GM19023 (cell line): ENCODE results near the gene TSHZ2.
"Not testable (repeated sequence)": the region's sequence is repeated elsewhere in the genome, so short reads cannot be mapped to it uniquely, and the experiment has no call there.

ENCODE experiments used
- ATAC-seq: cut with Tn5 transposase; IDR thresholded peaks from one replicate; pipeline ENCODE4 v1.9.1; 2021; ENCODE audit warnings: mild to moderate bottlenecking, moderate library complexity; ENCODE audit not compliant: unreplicated experiment

TSHZ2 gene

DNA sequence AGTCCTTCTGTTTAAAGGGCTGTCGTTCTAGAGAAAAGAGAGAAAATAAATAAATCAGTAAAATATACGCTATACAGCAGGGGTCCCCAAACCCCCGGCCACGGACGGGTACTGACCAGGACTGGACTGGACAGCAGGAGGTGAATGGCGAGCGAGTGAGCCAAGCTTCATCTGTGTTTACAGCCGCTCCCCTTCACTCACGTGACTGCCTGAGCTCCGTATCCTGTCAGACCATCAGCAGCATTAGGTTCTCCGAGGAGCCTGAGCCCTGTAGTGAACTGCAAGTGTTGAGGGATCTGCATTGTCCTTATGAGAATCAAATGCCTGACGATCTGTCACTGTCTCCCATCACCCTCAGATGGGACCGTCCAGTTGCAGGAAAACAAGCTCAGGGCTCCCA is 545.0 kb downstream of the TSHZ2 start:
- no peak for ATAC-seq

DNA sequence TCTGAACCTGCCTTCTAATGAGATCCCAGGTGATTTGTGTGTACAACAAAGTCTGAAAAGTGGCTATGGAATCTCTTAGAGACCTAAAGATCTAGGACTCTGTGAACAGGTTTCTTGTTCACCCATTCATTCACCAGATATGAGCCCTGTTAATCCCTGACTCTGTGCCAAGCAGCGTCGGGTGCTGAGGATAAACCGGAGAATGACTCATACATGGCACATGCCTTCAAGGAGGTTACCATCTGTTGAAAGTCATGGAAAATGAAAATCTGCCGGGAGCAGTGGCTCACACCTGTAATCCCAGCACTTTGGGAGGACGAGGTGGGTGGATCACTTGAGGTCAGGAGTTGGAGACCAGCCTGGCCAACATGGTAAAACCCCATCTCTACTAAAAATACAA is 549.3 kb downstream of the TSHZ2 start:
- ATAC-seq = not testable (repeated sequence)

DNA sequence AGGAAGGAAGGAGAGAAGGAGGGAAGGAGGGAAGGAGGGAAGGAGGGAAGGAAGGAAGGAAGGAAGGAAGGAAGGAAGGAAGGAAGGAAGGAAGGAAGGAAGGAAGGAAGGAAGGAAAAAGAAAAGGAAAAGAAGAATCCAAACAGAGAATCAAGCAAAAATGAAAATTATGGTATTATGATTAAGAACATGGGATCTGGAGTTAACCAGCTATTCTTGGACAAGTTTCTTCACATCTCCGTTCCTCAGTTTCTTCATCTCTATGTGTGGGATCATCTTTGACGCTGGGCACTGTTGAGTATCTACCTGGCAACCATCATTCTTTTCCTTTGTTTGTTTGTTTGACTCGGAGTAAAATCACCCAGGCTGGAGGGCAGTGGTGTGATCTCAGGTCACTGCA is 549.9 kb downstream of the TSHZ2 start:
- ATAC-seq = no peak

DNA sequence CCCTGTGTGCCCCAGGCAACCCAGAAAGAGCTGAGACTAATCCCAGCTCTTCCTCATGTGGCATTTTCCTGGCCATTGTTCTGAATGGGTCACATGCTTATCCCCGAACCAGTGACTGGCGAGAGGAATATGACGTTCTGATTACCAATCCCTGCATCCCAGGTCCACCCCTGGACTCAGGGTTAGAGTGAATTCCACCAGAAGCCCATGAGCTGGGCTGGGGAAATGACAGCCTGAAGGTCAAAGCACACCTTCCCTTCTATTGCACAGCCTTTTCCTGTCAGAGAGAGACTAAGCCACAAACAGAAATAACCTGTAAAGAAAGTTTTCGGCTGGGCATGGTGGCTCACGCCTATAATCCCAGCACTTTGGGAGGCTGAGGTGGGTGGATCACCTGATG is 550.5 kb downstream of the TSHZ2 start:
- ATAC-seq = no peak

DNA sequence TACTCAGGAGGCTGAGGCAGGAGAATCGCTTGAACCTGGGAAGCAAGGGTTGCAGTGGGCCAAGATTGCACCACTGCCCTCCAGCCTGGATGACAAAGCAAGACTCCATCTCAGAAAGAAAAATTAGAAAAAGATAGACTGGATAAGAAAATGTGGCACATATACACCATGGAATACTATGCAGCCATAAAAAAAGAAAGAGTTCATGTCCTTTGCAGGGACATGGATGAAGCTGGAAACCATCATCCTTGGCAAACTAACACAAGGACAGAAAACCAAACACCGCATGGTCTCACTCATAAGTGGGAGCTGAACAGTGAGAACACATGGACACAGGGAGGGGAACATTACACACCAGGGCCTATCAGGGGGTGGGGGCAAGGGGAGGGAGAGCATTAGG is 551.5 kb downstream of the TSHZ2 start:
- not testable (repeated sequence) for ATAC-seq

DNA sequence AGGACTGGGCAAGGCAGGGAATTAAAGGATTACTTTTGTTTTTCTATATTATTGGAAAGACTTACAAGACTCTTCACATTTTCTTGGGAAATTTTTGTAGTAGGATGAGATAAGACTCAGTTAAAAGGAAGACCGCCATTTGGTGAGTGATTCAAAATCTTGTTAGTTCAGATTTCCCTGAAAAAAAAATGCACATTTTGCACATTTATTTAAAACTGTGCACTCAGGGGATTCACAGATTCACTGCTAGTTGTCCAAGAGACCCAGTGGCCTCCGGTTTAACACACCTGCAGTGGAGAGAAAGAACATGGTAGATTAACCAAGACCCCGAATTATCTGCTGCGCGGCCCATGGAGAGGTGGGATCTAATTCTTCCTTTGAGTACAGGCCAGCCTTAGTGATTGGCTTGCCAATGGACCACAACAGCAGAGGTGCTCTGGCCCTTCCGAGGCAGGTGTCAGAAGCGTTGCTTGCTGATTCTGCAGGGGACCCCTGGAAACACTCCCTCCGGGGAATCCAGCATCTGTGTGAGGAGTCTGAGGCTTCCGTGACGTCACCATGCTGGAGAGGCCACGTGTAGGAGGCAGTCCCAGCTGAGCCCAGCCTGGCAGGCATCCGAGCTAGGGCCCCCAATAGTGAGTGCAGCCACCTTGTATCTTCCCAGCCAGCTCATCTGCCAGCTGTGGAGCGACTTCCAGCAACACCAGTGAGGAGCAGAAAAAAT is 552.6 kb downstream of the TSHZ2 start:
- no peak for ATAC-seq

DNA sequence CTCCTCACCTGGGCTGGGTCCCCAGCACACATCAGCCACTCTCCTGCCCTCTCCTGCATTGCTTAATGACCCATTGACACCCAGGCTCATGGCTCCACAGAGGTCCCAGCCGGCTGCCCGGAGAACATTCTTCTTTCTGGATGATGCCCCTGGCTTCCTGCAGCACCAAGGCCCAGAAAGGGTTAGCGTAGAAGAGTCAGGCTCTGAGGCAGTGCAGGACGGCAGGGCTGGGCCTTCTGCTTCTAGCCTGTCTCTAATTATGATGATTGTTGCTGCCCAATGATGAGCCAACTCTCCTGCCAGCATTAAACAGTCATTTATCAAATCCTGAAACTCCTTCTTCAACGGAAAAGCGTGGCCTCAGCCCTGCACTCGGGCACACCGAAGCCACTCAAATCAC is 555.0 kb downstream of the TSHZ2 start:
- ATAC-seq = no peak

DNA sequence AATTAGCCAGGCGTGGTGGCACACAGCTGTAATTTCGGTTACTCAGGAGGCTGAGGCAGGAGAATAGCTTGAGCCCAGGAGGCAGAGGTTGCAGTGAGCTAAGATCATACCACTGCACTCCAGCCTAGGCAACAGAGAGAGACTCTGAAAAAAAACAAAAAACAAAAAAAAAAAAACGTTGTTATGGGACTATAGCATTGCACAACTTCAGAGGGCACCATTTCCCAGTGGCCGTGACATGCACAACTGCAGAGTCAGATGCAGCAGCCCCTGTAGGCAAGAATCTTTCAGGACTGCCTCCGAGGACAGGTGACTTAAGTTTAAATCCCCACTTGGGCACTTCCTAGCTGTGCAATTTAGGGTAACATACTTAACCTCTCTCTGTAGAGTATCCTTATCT is 557.5 kb downstream of the TSHZ2 start:
- ATAC-seq = no peak

DNA sequence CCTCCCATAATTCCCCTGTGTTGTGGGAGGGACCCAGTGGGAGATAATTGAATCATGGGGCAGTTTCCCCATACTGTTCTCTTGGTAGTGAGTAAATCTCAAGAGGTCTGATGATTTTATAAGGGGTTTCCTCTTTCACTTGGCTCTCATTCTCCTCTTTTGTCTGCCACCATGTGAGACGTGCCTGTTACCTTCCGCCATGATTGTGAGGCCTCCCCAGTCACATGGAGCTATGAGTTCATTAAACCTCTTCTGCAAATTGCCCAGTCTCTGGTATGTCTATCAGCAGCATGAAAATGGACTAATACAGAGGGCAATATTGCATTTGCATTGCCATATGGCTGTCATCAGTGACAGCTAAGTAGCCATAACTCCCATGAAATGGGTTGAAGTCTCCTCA is 558.3 kb downstream of the TSHZ2 start:
- ATAC-seq = no peak

DNA sequence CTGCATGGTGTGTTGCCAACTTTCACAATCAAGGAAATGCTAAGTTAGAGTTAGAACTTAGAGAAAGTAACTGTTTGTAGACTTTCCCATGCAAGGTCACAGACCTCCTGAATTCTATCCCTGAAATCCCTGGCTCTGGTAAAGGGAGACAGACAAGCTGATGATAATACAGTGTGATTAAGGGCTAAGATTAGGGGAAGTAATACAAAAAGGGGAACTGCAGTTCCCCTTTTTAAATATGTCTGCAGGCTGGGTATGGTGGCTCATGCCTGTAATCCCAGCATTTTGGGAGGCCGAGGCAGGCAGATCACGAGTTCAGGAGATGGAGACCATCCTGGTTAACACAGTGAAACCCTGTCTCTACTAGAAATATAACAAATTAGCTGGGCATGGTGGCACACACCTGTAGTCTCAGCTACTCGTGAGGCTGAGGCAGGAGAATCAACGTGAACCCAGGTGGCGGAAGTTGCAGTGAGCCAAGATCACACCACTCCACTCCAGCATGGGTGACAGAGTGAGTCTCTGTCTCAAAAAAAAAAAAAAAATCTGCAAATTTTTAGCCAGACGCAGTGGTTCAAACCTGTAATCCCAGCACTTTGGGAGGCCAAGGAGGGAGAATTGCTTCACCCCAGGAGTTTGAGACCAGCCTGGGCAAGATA is 560.6 kb downstream of the TSHZ2 start:
- ATAC-seq = not testable (repeated sequence)

DNA sequence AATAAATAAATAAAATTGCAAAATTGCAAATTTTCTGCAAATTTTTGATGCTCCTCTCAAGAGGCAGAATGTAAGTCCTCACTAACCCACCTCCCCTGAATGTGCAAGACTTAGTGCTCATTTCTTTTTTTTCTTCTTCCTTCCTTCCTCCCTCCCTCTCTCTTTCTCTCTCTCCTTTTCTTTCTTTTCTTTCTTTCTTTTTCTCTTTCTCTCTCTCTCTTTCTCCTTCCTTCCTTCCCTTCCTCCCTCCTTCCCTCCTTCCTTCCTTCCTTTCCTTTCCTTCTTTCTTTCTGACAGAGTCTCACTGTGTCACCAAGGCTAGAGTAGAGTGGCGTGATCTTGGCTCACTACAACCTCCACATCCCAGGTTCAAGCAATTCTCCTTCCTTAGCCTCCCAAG is 561.3 kb downstream of the TSHZ2 start:
- no peak for ATAC-seq

DNA sequence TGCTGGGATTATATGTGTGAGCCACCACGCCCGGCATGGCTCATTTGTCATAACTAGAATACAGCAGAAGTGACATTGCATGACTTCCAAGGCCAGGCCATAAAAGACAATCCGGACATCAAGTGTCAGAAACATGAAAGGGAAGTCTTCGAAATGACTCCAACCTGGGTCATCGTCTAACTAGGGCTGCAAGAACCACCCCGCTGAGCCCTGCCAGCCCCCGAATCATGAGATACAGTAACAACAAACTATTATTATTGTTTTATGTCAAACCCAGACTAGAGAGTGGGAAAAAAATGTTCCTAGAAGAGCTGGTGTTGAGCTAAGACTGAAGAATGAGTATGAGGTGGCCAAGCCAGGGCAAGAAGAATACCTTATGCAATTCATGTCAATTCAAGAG is 561.9 kb downstream of the TSHZ2 start:
- no peak for ATAC-seq

DNA sequence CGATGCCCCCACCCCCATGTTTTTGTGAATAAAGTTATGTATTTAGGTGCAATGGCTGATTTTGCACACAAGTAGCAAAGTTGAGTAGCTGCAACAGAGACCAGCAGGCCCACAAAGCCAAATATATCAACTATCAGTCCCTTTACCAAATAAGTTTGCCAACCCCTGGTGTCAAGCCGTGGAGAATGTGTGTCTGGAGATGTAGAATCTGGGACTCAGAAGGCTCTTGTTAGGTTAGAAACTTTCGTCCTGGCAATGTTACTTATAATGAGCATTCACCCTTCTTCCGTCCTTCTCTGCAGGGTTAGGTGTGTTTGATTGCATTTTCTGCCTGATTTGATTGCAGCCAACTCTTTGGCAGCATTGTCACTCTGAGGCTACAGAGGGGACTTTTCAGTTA is 563.7 kb downstream of the TSHZ2 start:
- no peak for ATAC-seq

DNA sequence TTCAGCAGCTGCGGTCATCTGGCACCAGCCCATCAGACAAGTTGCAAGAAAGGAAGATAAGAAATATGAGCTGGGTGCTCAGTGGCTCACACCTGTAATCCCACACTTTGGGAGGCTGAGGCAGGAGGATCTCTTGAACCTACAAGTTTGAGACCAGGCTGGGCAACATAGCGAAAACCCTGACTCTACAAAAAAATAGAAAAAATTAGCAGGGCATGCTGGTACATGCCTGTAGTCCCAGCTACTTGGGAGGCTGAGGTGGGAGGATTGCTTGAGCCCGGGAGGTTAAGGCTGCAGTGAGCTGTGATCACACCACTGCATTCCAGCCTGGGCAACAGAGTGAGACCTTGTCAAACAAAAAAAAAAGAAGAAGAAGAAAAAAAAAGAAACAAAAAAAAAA is 564.2 kb downstream of the TSHZ2 start:
- not testable (repeated sequence) for ATAC-seq

DNA sequence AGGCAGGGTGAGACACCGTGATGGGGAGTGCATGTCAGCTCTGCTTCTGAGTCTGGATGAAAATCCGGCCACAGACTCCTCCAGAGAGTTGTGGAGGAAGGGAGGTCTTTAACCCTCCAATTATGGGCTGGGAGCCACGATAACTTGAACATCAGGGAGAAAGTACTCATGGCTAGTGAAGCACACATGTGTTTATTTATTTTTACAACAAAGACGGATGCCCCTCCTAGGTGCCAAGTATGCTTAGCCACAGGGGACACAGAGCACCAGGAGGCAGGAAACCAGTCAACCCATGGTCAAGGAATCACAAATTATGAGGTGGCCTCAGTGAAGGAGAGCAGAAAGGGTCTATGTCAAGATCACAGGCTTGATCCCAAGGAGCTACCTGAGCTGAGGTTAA is 567.4 kb downstream of the TSHZ2 start:
- no peak for ATAC-seq
